ENCODE results near the gene RTKN. TPM values are rescaled to one million over a fixed set of nuclear protein-coding genes. Genes with fewer than 3 reads are reported as not detected.

RTKN gene
- total and polyA plus RNA-seq, 2 of the 13 experiments (the other 11 are each of a cell fraction or from before 2014, with no cell fraction given) = 159 to 166 TPM

- TF ChIP-seq AHDC1 (CRISPR knock-in tag; IDR thresholded peaks at IDR 0.05; ENCODE audit: borderline replicate concordance) = peak; percentile 8; the same call in 1 of the 2 replicates
- TF ChIP-seq TFDP1 (CRISPR knock-in tag; IDR thresholded peaks at IDR 0.05; ENCODE audit: borderline replicate concordance) = 0 out of 2 replicates have a peak, but pooled peaks have one; percentile 45
- peak; percentile 34; the same call in 1 of the 2 replicates for TF ChIP-seq MAX (IDR thresholded peaks at IDR 0.05)
- peak; percentile 11; the same call in 1 of the 2 replicates for TF ChIP-seq ZBTB26 (CRISPR knock-in tag; IDR thresholded peaks at IDR 0.05; ENCODE audit: borderline replicate concordance)
- TF ChIP-seq FOXA3 (CRISPR knock-in tag; IDR thresholded peaks at IDR 0.05) = no peak
- TF ChIP-seq KDM5B (CRISPR knock-in tag; IDR thresholded peaks at IDR 0.05; ENCODE audit: borderline replicate concordance) = no peak; the same call in 1 of the 2 replicates
Observed at GRCh38 chr2:74457129-74457548, 15.4 kb upstream of the RTKN start (continued).
